ENCODE measurements around the gene YBX3. TPM values are rescaled to one million over a fixed set of nuclear protein-coding genes. Genes with fewer than 3 reads are reported as not detected.
A peak's percentile ranks its signal among the peaks of the same experiment; 100 is the strongest.

YBX3 gene
- total and polyA plus RNA-seq, 7 experiments from 2014 or later: 4.5 to 162 (median 6.4) TPM

DNA sequence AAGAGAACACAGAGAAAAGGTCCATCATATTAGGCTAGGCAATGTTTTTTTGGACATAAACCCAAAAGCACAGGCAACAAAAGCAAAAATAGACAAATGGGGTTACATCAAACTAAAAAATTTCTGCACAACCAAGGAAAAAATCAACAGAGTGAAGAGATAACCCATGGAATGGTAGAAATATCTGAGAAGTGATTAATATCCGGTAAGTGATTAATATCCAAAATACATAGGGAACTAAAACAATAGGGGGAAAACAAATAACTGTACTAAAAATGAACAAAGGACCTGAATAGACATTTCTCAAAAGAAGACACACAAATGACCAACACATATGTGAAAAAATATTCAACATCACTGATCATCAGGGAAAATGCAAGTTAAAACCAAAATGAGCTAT lies 53.6 kb downstream of the YBX3 start:
- DNase-seq (no peak), ATAC-seq (no peak)
- Mint-ChIP-seq H3K9me3 (peaks cover 0 to 4% (median 0%) of the 10 kb centered on the region in 11 donors), H3K27me3 (peaks cover 7 to 62% (median 12%) of the 10 kb centered on the region in 5 donors), H3K4me3 (no peak overlapping the region), H3K4me1 (peaks cover 19 to 44% (median 33%) of the 10 kb centered on the region in 7 donors), H3K36me3 (no peaks in the 10 kb centered on the region), H3K27ac (no peak overlapping the region)
- intact Hi-C loops (cut with micrococcal nuclease): no loop called here
- no peak overlapping the region for H3K4me3 ChIP-seq (ENCODE audit: low read length)
- H3K36me3 ChIP-seq (ENCODE audit: control insufficient read depth in 2 of 3, insufficient read depth in 3 of 3, low read length in 3 of 3): no peaks in the 10 kb centered on the region
- CTCF ChIA-PET: interaction anchor here (0.6 kb wide), 1 partner anchor 83 kb away, joined by 3 read pairs; no protein-coding TSS in a partner anchor
- H3K27me3 ChIP-seq (ENCODE audit: control insufficient read depth in 2 of 2, insufficient read depth in 2 of 2, low read length in 2 of 2): no peaks in the 10 kb centered on the region
- H3K4me1 ChIP-seq (ENCODE audit: control insufficient read depth in 2 of 2, insufficient read depth in 2 of 2, low read length in 2 of 2): peaks cover 13 to 16% of the 10 kb centered on the region in 2 donors
- no peaks in the 10 kb centered on the region for H3K9me3 ChIP-seq (ENCODE audit: control insufficient read depth in 2 of 3, low read length in 3 of 3)
- H3K27ac ChIP-seq (ENCODE audit: low read depth, low read length): no peak overlapping the region
- POLR2A ChIA-PET: no interaction called here

DNA sequence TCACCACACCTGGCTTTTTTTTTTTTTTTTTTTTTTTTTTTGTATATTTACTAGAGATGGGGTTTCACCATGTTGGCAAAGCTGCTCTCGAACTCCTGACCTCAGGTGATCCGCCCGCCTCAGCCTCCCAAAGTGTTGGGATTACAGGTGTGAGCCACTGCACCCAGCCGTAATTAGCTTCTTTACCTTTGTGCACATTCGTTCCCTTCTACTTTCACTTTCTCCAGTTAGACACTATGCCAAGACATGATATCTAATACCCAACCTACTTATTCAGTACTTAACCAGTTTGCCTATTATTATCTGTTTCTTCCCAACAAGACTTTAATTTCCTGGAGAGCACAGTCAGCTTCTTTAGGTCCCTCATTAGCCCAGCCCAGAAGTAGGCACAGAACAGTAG lies 54.6 kb downstream of the YBX3 start:
- Mint-ChIP-seq H3K27me3 (peaks cover 7 to 65% (median 13%) of the 10 kb centered on the region in 5 donors), H3K36me3 (no peaks in the 10 kb centered on the region), H3K9me3 (peaks cover 0 to 3% (median 0%) of the 10 kb centered on the region in 11 donors), H3K4me3 (peak overlapping the region; percentile 3 to 84 (median 70)), H3K4me1 (peaks cover 10 to 36% (median 26%) of the 10 kb centered on the region in 7 donors), H3K27ac (peak overlapping the region in 1 of 9 donors; percentile 5)
- Histone ChIP-seq H3K27me3 (ENCODE audit: control insufficient read depth in 2 of 2, insufficient read depth in 2 of 2, low read length in 2 of 2) (no peaks in the 10 kb centered on the region), H3K4me1 (ENCODE audit: control insufficient read depth in 2 of 2, insufficient read depth in 2 of 2, low read length in 2 of 2) (peaks cover 3 to 16% of the 10 kb centered on the region in 2 donors), H3K36me3 (ENCODE audit: control insufficient read depth in 2 of 3, insufficient read depth in 3 of 3, low read length in 3 of 3) (no peaks in the 10 kb centered on the region), H3K4me3 (ENCODE audit: low read length) (peak overlapping the region; percentile 30), H3K27ac (ENCODE audit: low read depth, low read length) (no peak overlapping the region), H3K9me3 (ENCODE audit: control insufficient read depth in 2 of 3, low read length in 3 of 3) (no peaks in the 10 kb centered on the region)
- no peak for DNase-seq
- ChIA-PET CTCF (interaction anchor here (0.6 kb wide), 1 partner anchor 819 kb away, joined by 3 read pairs; no protein-coding TSS in a partner anchor), POLR2A (no interaction called here)
- intact Hi-C loops (cut with micrococcal nuclease): no loop called here
- peak; percentile 29 for ATAC-seq

DNA sequence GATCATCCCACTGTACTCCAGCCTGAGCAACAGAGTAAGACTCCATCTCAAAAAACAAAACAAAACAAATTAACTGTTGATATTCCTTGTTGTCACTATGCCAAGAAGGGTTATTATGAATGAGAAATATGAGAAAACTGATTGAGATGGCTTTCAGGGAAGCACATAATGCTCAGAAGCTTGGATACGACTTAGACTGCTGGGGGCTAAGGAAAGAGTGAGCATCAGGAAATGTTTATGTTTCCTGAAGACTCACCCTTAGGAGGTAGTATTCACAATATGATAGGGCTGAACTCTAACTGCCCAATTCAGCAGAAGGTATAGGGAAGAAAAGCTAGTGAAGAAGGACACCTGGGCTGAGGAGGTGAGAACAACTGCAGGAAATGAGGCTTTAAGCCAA lies 55.5 kb downstream of the YBX3 start:
- Histone ChIP-seq H3K4me3 (ENCODE audit: low read length) (no peak overlapping the region), H3K27ac (ENCODE audit: low read depth, low read length) (no peak overlapping the region), H3K4me1 (ENCODE audit: control insufficient read depth in 2 of 2, insufficient read depth in 2 of 2, low read length in 2 of 2) (peaks cover 0 to 16% of the 10 kb centered on the region in 2 donors), H3K36me3 (ENCODE audit: control insufficient read depth in 2 of 3, insufficient read depth in 3 of 3, low read length in 3 of 3) (no peaks in the 10 kb centered on the region), H3K9me3 (ENCODE audit: control insufficient read depth in 2 of 3, low read length in 3 of 3) (no peaks in the 10 kb centered on the region), H3K27me3 (ENCODE audit: control insufficient read depth in 2 of 2, insufficient read depth in 2 of 2, low read length in 2 of 2) (no peaks in the 10 kb centered on the region)
- Mint-ChIP-seq H3K4me3 (peak overlapping the region in 7 of 10 donors; percentile 14 to 78 (median 57)), H3K4me1 (peaks cover 3 to 28% (median 18%) of the 10 kb centered on the region in 7 donors), H3K9me3 (peaks cover 0 to 3% (median 0%) of the 10 kb centered on the region in 11 donors), H3K27ac (no peak overlapping the region), H3K27me3 (peaks cover 11 to 66% (median 13%) of the 10 kb centered on the region in 5 donors), H3K36me3 (no peaks in the 10 kb centered on the region)
- no peak for DNase-seq
- POLR2A ChIA-PET: interaction anchor here (0.7 kb wide), 2 partner anchors 83 to 310 kb away, joined by 3 to 10 read pairs; no protein-coding TSS in a partner anchor
- intact Hi-C loops (cut with micrococcal nuclease): no loop called here
- CTCF ChIA-PET: no interaction called here
- no peak for ATAC-seq

DNA sequence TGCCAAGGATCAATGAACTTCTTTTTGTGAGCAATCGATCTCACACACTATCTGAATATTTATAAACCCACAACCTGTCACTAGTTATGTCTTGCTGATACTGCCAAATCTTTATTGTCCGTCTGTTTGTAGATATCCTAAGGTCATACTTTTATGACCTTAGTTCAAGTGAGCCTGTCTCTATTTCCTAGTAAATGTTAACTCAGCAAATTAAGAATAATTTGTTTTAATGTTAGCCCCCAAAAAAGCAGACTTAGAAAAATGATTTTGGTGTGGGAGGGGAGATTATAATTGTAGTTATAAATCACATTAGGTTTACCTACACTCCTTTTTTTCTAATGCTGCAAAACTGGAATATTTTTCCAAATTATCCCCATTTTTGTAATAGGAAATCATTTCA lies 58.6 kb downstream of the YBX3 start:
- Histone ChIP-seq H3K27me3 (ENCODE audit: control insufficient read depth in 2 of 2, insufficient read depth in 2 of 2, low read length in 2 of 2) (no peaks in the 10 kb centered on the region), H3K27ac (ENCODE audit: low read depth, low read length) (no peak overlapping the region), H3K4me3 (ENCODE audit: low read length) (no peak overlapping the region), H3K36me3 (ENCODE audit: control insufficient read depth in 2 of 3, insufficient read depth in 3 of 3, low read length in 3 of 3) (no peaks in the 10 kb centered on the region), H3K4me1 (ENCODE audit: control insufficient read depth in 2 of 2, insufficient read depth in 2 of 2, low read length in 2 of 2) (peaks cover 0 to 8% of the 10 kb centered on the region in 2 donors), H3K9me3 (ENCODE audit: control insufficient read depth in 2 of 3, low read length in 3 of 3) (no peaks in the 10 kb centered on the region)
- intact Hi-C loops (cut with micrococcal nuclease): no loop called here
- DNase-seq (no peak), ATAC-seq (no peak)
- ChIA-PET CTCF (no interaction called here), POLR2A (no interaction called here)
- Mint-ChIP-seq H3K4me3 (no peak overlapping the region), H3K4me1 (peaks cover 3 to 14% (median 11%) of the 10 kb centered on the region in 7 donors), H3K9me3 (peaks cover 0 to 2% (median 0%) of the 10 kb centered on the region in 11 donors), H3K27ac (no peak overlapping the region), H3K36me3 (no peaks in the 10 kb centered on the region), H3K27me3 (peaks cover 14 to 73% (median 28%) of the 10 kb centered on the region in 5 donors)

DNA sequence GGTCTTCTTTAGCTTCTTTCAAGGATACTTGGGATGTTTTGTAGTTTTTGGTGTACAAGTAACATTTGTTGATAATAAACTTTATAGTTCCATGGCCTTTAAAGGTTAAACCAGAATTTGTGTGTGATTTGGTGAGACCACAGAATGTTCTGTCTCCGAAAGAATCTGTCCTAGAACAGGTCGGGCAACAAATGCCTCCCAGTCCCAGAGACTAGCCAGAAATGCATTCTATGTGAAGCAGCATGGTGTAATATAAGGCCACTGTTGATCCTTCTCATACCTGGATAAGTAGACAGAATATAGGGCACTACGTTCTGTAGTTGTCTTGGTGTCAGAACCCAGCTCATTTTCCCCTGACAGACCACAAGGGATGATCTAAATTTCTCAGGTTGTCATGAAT lies 59.3 kb downstream of the YBX3 start:
- peaks cover 0 to 8% of the 10 kb centered on the region in 2 donors for H3K4me1 ChIP-seq (ENCODE audit: control insufficient read depth in 2 of 2, insufficient read depth in 2 of 2, low read length in 2 of 2)
- no peak for DNase-seq
- H3K27ac Mint-ChIP-seq: no peak overlapping the region
- H3K36me3 Mint-ChIP-seq: no peaks in the 10 kb centered on the region
- ATAC-seq: no peak
- no peaks in the 10 kb centered on the region for H3K36me3 ChIP-seq (ENCODE audit: control insufficient read depth in 2 of 3, insufficient read depth in 3 of 3, low read length in 3 of 3)
- CTCF ChIA-PET: no interaction called here
- no peak overlapping the region for H3K27ac ChIP-seq (ENCODE audit: low read depth, low read length)
- H3K27me3 ChIP-seq (ENCODE audit: control insufficient read depth in 2 of 2, insufficient read depth in 2 of 2, low read length in 2 of 2): no peaks in the 10 kb centered on the region
- H3K9me3 Mint-ChIP-seq: peaks cover 0 to 2% (median 0%) of the 10 kb centered on the region in 11 donors
- H3K4me3 Mint-ChIP-seq: no peak overlapping the region
- intact Hi-C loops (cut with micrococcal nuclease): no loop called here
- POLR2A ChIA-PET: no interaction called here
- H3K4me1 Mint-ChIP-seq: peaks cover 3 to 12% (median 9%) of the 10 kb centered on the region in 7 donors
- no peaks in the 10 kb centered on the region for H3K9me3 ChIP-seq (ENCODE audit: control insufficient read depth in 2 of 3, low read length in 3 of 3)
- H3K4me3 ChIP-seq (ENCODE audit: low read length): no peak overlapping the region
- H3K27me3 Mint-ChIP-seq: peaks cover 15 to 72% (median 27%) of the 10 kb centered on the region in 5 donors

DNA sequence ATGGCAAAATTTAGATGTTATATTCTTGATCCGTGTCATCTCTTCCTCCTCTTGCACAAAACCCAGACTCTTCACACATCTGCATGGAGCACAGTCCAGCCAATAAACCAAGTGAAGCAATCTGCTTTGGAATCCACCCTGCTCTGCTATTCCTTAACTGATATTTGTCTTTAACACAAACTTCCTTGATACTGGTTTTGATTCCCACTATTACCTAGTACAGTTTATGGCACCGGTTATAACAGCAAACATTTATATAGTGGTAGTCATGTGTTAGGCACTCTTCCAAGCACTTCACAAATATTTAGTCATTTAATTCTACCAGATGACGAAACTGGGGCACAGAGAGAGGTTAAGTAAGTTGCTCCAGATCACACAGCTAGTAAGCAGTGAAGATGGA lies 61.8 kb downstream of the YBX3 start:
- ATAC-seq (no peak), DNase-seq (no peak)
- H3K27me3 Mint-ChIP-seq: peaks cover 23 to 67% (median 35%) of the 10 kb centered on the region in 5 donors
- POLR2A ChIA-PET: no interaction called here
- Histone ChIP-seq H3K27ac (ENCODE audit: low read depth, low read length) (no peak overlapping the region), H3K27me3 (ENCODE audit: control insufficient read depth in 2 of 2, insufficient read depth in 2 of 2, low read length in 2 of 2) (no peaks in the 10 kb centered on the region), H3K9me3 (ENCODE audit: control insufficient read depth in 2 of 3, low read length in 3 of 3) (no peaks in the 10 kb centered on the region), H3K4me1 (ENCODE audit: control insufficient read depth in 2 of 2, insufficient read depth in 2 of 2, low read length in 2 of 2) (no peaks in the 10 kb centered on the region), H3K4me3 (ENCODE audit: low read length) (no peak overlapping the region), H3K36me3 (ENCODE audit: control insufficient read depth in 2 of 3, insufficient read depth in 3 of 3, low read length in 3 of 3) (no peaks in the 10 kb centered on the region)
- H3K4me1 Mint-ChIP-seq: no peaks in the 10 kb centered on the region
- intact Hi-C loops (cut with micrococcal nuclease): no loop called here
- CTCF ChIA-PET: no interaction called here
- H3K27ac Mint-ChIP-seq: no peak overlapping the region
- H3K36me3 Mint-ChIP-seq: peaks cover 0 to 6% (median 0%) of the 10 kb centered on the region in 5 donors
- H3K9me3 Mint-ChIP-seq: peaks cover 0 to 9% (median 6%) of the 10 kb centered on the region in 11 donors
- H3K4me3 Mint-ChIP-seq: no peak overlapping the region

DNA sequence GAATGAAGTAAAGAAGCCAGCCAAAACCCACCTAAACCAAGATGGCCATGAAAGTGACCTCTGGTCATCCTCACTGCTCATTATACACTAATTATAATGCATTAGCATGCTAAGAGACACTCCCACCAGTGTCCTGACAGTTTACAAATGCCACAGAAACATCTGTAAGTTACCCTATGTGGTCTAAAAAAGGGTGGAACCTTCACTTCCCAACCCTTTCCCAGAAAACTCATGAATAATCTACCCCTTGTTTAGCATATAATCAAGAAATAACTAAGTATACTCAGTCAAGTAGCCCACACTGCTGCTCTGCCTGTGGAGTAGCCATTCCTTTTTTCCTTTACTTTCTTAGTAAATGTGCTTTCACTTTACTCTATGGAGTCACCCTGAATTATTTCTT lies 69.1 kb downstream of the YBX3 start:
- Histone ChIP-seq H3K4me1 (ENCODE audit: control insufficient read depth in 2 of 2, insufficient read depth in 2 of 2, low read length in 2 of 2) (no peaks in the 10 kb centered on the region), H3K27ac (ENCODE audit: low read depth, low read length) (no peak overlapping the region), H3K4me3 (ENCODE audit: low read length) (no peak overlapping the region), H3K36me3 (ENCODE audit: control insufficient read depth in 2 of 3, insufficient read depth in 3 of 3, low read length in 3 of 3) (no peaks in the 10 kb centered on the region), H3K9me3 (ENCODE audit: control insufficient read depth in 2 of 3, low read length in 3 of 3) (no peaks in the 10 kb centered on the region), H3K27me3 (ENCODE audit: control insufficient read depth in 2 of 2, insufficient read depth in 2 of 2, low read length in 2 of 2) (no peaks in the 10 kb centered on the region)
- peaks cover 13 to 35% (median 17%) of the 10 kb centered on the region in 5 donors for H3K27me3 Mint-ChIP-seq
- peaks cover 0 to 3% (median 0%) of the 10 kb centered on the region in 7 donors for H3K4me1 Mint-ChIP-seq
- peaks cover 0 to 7% (median 0%) of the 10 kb centered on the region in 5 donors for H3K36me3 Mint-ChIP-seq
- DNase-seq (no peak), ATAC-seq (no peak)
- no peak overlapping the region for H3K4me3 Mint-ChIP-seq
- peaks cover 0 to 15% (median 6%) of the 10 kb centered on the region in 11 donors for H3K9me3 Mint-ChIP-seq
- intact Hi-C loops (cut with micrococcal nuclease): no loop called here
- H3K27ac Mint-ChIP-seq: no peak overlapping the region
- ChIA-PET POLR2A (no interaction called here), CTCF (no interaction called here)
